Cortex of kidney (tissue), 1 donor: ENCODE results near the gene DMTF1.
A peak's percentile ranks its signal among the peaks of the same experiment; 100 is the strongest.
"Not testable (repeated sequence)": the region's sequence is repeated elsewhere in the genome, so short reads cannot be mapped to it uniquely, and the experiment has no call there.

Experiments
- DNase-seq: peaks from one replicate; lab custom pipeline; 2025; lab: John Stamatoyannopoulos, UW

Gene DMTF1

DNA sequence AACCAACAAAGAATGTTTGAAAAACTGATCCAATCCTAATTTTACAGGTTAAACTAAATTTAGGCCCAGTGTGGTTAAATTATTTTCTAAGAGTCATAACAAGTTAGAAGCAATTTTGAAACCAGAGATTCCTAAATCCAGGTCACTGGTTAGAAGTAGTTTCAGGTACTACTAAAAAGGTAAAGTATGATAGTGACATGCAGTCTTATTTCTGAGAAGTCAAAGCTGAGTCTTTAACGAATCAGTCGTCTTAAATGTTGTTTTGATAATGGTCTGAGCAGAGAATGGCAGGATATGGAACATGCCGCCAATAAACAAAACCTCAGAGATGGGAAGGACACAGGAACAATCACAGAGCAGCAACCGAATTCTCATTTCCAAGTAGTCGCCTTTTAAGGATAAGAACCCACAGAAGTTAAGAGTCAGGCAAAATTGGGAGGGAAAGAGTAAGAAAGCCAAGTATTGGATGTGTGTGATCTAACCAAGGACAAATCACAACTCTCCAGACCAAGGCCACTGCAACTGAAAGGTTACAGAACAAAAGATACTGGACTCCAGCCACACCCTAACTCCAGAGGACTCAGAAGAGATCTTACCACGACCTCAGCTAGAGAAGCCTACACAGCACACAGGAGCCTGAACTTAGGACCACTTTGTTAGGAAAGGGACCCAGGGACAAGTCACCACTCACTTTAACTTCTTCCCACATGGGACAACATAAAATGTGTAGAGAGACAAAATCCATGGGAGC lies 47.6 kb downstream of the DMTF1 start:
- DNase-seq = no peak

DNA sequence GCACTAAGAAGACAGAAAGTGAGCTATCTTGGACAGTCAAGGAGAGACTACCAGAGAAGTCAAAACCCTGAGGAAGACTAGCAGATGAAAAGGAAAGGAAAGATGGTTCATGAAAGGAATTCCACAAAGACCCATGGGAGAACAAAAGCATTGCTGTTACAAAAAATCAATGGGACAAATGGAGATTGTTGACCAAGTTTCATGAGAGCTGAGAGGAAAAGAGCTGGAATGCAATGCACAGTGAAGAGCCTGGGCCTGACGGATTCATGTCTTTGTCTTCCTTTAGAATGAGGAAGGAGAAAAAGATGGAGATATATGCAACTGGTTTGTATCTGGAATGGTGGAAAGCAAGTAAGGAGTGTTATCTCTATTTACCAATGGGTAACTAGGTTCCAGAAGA lies 50.0 kb downstream of the DMTF1 start:
- no peak for DNase-seq

DNA sequence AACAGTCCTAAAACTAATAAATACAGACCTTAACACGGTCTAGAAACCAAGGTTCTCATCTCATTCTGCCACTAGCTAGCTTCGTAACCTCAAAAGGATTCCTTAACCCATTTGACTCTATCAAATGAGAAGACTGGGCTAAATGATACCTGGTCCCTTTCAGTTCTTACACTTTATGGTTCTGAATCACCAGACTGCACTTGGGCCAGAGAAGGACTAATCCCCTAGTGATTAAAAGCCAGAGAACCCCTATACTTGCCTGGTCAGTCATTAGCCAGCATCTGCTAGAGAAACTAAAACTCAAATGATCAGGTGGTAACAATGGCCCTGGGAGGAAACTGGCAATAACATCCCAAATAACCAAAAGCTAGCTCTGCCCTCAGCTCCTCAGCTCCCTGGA lies 50.5 kb downstream of the DMTF1 start:
- DNase-seq = no peak

DNA sequence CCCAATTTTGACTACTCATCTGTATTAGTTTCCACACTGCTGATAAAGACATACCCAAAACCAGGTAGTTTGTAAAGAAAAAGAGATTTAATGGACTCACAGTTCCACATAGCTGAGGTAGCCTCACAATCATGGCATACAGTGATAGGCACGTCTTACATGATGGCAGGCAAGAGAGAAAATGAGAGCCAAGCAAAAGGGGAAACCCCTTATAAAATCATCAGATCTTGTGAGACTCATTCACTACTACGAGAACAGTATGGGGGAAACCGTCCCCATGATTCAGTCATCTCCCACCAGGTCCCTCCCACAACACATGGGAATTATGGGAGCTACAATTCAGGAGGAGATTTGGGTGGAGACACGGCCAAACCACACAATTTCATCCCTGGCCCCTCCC lies 51.7 kb downstream of the DMTF1 start:
- DNase-seq = not testable (repeated sequence)

DNA sequence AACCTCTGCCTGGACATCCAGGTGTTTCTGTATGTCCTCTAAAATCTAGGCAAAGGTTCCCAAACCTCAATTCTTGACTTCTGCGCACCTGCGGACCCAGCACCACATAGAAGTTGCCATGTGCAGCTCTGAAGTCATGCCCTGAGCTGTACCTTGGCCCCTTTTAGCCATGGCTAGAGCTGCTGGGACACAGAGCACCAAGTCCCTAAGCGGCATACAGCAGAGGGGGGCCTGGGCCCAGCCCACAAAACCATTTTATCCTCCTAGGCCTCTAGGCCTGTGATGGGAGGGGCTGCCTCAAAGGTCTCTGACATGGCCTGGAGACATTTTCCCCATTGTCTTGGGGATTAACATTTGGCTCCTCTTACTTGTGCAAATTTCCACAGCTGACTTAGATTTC lies 52.7 kb downstream of the DMTF1 start:
- DNase-seq = no peak

DNA sequence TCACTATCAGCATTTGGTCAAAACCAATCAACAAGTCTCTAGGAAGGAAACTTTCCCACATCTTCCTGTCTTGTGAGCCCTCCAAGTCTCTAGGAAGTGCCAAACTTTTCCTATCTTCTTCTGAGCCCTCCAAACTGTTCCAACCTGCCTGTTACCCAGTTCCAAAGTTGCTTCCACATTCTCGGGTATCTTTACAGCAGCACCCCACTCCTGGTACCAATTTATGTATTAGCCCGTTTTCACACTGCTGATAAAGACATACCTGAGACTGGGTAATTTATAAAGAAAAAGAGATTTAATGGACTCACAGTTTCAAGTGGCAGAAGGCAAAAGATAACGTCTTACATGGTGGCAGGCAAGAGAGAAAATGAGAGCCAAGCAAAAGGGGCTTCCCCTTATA lies 53.4 kb downstream of the DMTF1 start:
- not testable (repeated sequence) for DNase-seq

DNA sequence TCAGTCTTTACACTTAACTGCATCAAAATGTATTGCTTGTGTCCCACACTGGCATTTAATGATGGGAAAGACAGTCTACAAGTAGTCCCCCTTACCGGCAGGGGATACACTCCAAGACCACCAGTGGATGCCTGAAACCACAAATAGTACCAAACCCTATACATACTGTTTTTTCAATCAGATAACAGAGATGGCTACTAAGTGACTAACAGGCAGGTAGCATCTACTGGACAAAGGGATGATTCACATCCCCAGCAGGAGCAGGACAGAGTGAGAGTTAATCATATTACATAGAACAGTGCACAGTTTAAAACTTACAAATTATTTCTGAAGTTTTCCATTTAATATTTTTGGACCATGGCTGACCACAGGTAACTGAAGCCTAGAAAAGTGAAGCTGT lies 54.1 kb downstream of the DMTF1 start:
- no peak for DNase-seq

DNA sequence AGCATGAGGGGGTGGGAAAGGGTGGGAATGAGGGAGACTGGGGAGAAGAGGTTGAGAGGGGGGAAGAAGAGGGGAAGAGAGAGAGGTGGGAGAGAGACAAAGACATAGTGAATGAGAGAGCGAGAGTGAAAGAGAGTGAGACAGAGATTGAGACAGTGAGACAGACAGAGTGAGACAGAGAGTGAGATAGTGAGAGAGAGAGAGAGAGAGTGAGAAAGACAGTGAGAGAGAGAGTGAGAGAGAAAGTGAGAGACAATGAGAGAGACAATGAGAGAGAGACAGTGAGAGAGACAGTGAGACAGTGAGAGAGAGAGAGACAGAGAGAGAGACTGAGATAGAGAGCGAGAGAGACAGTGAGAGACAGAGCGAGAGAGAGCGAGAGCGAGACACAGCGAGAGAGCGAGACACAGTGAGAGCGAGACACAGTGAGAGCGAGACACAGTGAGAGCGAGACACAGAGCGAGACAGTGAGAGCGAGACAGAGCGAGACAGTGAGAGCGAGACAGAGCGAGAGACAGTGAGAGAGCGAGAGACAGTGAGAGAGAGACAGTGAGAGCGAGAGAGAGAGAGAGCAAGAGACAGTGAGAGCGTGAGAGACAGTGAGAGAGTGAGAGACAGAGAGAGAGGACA lies 57.2 kb downstream of the DMTF1 start:
- DNase-seq = no peak

DNA sequence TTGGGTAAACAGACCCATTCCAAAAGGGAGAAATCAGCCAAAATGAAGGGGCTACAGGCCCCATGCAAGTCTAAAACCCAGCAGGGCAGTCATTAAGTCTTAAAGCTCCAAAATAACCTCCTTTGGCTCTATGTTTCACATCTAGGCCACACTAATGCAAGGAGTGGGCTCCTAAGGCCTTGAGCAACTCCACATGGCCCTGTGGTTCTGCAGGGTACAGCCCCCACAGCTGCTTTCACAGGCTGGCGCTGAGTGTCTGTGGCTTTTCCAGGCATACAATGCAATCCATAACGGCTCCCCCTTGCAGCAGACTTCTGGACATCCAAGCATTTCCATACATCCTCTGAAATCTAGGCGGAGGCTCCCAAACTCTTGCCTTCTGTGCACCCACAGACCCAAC lies 58.3 kb downstream of the DMTF1 start:
- DNase-seq = no peak

DNA sequence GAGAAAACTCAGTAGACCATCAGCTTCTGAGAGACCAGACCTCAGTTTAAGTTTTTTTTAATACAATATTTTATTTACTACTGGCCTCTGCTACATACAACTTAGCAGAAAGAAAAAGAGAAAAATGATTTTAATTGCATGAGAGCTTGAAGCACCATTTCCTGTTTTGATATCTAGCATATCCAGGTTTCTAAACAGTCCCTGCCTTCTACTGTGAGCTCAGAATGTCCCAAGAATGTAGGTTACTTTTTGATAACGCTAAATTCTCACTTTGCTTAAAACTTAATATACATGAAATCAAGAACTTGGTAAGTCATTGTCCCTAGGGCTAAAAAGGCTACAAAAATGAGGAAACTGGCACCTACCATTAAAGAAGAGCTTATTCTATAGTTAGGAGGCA lies 60.2 kb downstream of the DMTF1 start:
- no peak for DNase-seq

DNA sequence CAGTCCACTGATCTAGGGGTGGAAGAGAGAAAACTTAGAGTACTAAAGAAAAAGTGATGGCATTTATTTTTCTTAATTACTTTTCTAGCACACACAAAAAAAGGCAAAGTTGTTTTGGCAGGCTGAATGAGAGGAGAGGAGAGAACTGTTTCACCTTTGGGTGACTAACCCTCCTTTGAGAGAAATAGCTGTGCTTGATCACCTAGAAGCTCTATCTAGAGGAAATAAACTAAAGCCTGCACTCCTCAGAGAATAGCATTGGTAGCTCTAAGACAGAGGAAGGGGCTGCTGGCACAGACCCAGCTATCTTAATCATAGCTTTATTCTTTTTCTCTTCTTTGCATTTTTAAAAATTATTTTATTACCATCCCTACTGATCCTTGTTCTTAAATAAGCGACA lies 61.0 kb downstream of the DMTF1 start:
- DNase-seq = no peak

DNA sequence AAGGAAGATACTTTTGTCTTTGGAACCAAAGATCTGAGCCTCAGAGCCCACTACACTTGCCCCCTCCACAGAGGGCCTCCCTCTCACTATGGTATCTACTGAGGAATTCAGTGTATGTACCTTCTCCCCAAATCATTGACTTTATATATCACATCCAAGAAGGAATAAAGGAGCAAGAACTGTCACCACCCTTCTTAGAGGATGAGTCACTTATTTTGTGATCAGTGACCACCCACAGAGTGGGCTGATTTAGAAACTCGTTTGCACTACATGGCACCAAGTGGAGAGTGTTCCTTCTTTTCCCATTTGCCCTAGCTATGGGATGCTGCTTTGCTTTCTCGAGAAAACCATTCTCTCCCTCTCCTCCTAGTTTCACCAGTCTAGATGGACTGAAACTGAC lies 61.6 kb downstream of the DMTF1 start:
- DNase-seq = no peak

DNA sequence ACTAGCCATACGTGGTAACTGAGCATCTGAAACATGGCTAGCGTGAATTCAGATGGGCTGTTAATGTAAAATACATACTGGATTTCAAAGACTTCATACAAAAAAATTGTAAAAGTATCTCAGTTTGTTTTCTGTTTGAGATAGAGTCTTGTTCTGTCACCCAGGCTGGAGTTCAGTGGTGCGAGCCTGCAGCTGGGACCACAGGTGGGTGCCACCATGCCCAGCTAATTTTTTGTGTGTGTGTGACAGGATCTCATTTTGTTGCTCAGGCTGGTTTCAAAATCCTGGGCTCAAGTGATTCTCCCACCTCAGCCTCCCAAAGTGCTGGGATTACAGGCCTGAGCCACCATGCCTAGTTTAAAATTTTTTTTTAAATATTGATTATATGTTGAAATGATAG lies 62.8 kb downstream of the DMTF1 start:
- DNase-seq = no peak

DNA sequence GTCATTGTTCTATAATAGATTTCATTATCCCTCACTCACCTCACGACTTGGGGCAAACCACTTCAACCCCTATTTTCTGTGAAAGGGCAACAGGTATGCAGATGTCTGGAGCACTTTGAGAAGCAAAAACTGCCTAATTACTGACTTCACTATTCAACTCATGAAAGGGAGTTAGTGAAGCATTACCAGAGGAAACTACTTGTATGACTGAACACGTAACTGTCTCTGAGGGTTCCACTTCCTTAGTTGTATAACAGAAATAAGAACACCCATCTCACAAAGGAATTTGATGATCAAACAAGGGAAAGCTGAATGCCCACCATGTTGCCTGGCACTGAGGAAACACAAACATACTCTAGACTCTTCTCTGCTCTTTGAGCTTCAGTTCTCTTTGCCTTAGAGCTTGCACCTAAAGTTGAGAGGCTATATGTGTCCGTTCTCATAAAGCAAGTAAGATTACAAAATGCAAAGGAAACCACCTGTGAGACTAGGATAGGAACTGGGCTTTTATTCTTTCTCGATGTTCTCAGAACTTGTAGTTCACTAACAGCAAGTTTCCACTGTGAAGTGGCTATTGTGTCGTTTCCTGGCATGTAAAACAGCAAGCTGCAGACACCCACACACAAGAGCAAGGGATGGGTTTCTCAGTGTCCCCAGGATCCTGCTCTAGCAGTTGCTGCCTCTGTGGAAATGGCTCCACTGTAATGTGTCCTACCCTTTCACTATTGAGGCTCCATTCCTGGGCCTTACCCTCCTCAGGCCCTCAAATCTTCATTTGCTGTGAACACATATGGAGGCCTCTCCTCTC lies 64.7 kb downstream of the DMTF1 start:
- no peak for DNase-seq

DNA sequence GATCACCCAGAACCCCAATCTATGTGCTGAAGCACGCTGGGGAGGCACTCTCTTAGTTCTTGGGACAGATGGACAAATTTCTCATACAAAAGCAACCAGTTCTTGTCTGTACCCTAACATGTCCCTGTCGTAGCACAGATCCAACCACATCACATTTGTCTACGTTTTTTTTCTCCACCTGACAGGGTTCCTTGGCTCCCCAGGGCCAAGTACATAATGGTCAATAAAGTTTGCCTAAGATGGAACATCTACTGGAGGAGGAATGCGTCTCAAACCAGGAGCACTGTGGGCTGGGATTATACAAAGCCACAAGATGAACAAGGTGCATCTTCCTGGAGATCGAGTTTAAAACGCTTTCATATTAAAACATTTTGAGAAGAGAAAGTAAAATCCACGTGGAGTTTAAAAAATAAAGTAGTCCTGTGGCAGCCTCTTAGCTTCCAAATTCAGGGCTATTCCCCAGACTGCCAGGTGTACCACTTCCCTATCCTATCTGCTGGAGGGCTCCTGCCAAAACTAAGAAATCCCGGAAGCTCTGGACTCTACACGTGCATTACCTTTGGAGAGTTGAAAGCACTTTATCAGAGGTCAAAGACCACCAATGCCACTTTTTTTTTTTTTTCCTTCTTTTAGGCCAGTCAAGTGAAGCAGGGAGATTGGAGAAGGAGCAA lies 65.9 kb downstream of the DMTF1 start:
- no peak for DNase-seq

DNA sequence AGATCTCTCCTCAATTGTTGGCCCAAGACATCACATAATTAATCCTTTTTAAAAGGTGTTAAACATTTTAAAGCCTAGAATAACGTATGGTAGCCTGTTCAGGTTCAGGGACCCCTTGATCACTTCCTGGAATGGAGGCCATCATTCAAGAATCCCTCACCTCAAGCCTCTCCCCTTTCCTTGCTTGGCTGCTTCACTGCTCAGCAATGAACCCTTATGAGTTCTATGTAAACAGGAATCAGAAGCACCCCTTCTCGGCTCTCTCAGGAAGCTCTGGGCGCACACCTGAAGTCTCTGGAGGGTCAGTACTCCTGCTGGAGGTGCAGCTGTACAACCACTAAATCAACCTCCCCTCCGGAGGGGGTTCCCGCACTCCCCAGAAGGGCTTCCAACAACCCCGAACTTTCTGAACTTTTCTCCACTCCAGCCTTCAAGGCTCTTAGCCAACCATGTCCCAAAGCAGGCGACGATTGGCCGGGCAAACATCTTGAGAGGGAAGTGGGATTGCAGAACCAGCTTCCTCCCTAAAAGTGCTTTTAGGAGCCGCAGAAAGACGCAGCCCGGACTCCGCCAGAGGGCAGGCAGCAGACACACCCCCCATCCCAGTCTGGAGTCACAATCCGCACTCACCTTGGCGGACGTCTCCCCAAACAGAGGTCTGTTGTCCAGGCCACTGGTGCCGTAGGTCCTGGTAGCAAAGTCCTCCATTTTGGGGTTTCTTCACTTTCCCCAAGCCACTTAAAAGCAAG lies 66.7 kb downstream of the DMTF1 start:
- no peak for DNase-seq

DNA sequence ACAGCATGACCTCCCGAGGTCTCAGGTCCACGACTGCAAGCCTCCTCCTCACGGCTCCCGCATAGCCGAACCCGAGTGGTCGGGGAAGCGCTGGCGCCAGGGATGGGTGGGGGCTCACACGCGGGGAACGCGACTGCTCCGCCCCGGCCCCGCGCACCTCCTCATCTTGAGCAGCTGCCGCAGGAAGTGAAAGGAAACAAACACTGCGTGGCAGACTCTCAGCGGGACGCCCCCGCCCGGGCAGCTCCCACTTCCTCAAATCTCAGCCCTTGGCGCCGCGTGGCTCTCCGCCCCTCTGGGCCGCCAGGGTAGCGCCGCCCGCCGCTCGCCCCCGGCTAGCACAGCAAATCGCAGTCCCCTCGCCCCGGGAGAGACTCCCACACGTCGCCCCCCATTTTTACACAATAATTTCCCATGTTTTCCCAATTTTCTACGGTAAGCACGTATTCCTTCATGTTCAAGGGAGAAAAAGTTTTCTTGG lies 67.3 kb downstream of the DMTF1 start, which contains the start of gene TMEM243:
Gene TMEM243, minus strand, starts transcription at position 188 of the 481 bp plus-strand sequence. CDS start 229 bp downstream, outside the sequence.
- DNase-seq = no peak

DNA sequence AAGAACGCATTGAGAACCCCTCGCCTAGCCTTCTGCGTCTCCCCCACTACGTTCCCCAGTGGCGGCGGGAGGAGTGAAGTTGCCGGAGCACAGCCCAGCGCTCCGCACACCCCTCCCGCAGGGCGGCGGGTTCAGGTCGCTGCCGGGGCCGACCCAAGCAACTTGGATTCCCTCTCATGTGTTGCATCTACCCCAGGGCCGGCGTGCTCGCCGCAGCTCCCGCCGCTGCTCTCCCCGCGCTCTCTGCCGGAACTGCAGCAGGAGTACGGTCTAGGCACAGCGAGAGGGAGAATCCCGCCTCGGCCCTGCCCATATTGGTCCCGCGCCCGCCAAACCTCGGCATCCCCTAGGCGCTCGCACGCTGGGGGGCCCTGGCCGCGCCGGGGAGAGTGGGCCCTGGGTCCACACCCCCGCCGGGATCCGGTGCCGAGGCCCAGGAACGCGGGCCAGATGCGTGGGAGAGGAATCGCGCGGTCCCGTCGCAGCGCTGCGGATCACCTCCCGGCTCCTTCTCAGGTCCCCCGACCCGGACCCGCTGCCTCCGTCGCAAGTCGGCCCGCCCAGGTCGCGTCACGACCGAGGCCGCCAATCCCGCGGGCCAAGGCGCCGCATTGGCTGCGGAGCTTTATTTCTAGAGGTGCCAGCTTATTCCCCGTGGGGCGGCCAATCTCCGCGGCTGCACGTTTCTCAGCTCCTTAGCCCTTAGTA lies 67.9 kb downstream of the DMTF1 start:
- peak; percentile 11 for DNase-seq

DNA sequence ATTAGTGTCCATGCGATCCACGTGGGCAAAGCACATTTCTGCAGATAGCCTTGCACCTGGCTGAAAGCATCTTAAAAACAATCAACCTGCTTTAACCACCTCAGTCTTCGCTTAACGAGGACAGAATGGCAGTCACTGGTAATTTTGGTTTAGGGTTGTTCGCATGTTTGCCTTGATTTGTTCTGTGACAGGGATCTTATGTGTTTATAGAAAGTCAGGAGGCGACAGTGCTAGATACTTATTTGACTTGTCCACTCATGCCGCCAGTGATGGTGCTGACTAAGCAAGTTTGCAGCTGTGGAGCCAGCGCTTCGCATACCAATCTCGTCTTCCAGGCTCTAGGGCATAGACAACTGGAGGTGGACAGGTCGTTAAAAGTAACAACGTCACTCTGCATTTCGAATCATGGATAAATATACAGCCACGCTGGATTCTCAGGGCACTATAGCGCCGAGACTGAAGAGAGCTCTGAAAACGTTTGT lies 68.5 kb downstream of the DMTF1 start:
- DNase-seq = no peak

DNA sequence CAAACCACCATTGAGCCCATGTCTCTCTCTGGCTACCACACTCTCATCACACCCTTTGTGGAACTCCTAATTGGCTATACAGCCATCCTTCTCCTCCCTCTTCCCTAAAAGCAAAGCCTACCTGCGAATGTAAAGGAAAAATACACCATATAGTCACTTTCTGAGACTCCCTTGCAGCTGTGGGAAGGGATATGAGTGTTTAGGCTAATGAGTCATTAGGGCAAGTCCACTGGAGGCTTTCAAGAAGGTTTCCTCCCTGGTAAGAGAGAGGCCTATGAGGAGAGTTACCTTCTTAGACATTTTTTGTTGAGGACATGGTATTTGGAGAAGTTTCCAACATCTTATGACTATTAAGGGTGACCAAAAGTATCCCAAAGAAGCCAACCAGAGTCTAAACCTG lies 71.4 kb downstream of the DMTF1 start:
- DNase-seq = no peak

DNA sequence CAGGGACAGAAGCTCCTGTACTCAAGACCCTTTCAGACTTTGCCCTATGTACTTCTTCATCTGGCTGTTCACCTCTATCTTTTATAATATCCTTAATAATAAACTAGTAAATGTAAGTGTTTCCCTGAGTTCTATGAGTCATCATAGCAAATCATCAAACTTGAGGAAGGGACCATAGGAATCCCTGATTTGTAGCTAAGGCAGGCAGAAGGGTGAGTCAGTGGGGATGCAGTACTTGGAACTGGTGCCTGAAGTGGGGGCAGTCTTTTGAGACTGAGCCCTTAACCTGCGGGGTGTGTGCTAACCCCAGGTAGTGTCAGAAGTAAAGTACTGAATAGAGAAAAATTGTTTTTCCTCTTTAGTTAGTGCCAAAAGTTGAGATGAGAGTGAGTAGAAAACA lies 73.4 kb downstream of the DMTF1 start:
- DNase-seq = no peak
